Measurements from ENCODE around the gene CDK5RAP1. TPM values are rescaled to one million over a fixed set of nuclear protein-coding genes. Genes with fewer than 3 reads are reported as not detected.
"Not testable (repeated sequence)": the region's sequence is repeated elsewhere in the genome, so short reads cannot be mapped to it uniquely, and the experiment has no call there.

CDK5RAP1 gene
- total RNA-seq, 1 donor from 2014 or later, result 58.3 TPM

DNA sequence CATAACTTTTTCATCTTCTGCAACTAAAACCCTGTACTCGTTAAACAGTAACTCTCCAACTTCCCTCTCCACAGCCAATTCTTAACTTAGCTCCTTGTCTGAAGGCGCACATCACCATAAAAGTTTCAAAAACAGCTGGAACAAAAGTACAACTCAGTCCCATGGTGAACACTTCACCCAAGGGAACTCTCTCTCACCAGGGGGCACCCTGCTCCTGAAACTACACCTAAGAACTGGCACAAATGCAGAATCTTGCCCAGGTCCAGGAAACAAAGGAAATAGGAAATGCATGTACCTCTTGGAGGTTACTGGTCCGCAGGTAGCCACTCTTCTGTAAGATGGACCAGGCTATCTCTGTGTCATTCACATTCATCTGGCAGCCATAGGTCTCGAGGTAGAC lies 6.6 kb downstream of the CDK5RAP1 start:
- H3K27me3 Mint-ChIP-seq, result no peaks in the 10 kb centered on the region
- H3K4me1 Mint-ChIP-seq (ENCODE audit: unreplicated experiment), result peaks cover 30% of the 10 kb centered on the region
- peak overlapping the region; percentile 17 for H3K27ac Mint-ChIP-seq
- TF ChIP-seq, protein P1, sequence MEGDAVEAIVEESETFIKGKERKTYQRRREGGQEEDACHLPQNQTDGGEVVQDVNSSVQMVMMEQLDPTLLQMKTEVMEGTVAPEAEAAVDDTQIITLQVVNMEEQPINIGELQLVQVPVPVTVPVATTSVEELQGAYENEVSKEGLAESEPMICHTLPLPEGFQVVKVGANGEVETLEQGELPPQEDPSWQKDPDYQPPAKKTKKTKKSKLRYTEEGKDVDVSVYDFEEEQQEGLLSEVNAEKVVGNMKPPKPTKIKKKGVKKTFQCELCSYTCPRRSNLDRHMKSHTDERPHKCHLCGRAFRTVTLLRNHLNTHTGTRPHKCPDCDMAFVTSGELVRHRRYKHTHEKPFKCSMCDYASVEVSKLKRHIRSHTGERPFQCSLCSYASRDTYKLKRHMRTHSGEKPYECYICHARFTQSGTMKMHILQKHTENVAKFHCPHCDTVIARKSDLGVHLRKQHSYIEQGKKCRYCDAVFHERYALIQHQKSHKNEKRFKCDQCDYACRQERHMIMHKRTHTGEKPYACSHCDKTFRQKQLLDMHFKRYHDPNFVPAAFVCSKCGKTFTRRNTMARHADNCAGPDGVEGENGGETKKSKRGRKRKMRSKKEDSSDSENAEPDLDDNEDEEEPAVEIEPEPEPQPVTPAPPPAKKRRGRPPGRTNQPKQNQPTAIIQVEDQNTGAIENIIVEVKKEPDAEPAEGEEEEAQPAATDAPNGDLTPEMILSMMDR (conservative IDR thresholded peaks at IDR 0.05), result no peak
- no peaks in the 10 kb centered on the region for H3K9me3 Mint-ChIP-seq
- H3K36me3 Mint-ChIP-seq, result peaks cover 31% of the 10 kb centered on the region
- H3K4me3 Mint-ChIP-seq, result no peak overlapping the region
- DNase-seq (ENCODE audit: extremely low spot score, unreplicated experiment), result no peak

DNA sequence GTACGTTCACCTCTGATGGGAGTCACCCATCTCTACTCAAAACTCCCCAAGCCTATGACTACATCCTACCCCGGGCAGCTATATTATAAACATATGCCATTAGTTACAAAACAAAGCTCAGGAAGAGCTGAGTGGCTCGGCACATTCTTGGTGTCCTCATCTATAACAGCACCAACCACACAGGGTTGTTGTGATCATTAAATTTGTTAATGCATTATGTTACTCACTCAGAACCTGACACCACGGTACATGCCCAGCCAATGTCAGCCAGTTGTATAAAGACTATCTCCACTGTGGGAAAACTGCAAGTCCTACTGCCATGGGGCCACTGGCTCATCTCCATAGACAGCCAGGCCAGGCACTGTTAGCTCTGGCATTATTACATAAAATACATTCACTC lies 7.7 kb downstream of the CDK5RAP1 start:
- peaks cover 34% of the 10 kb centered on the region for H3K36me3 Mint-ChIP-seq
- no peak overlapping the region for H3K4me3 Mint-ChIP-seq
- H3K27ac Mint-ChIP-seq, result no peak overlapping the region
- H3K4me1 Mint-ChIP-seq (ENCODE audit: unreplicated experiment), result peaks cover 25% of the 10 kb centered on the region
- no peaks in the 10 kb centered on the region for H3K27me3 Mint-ChIP-seq
- DNase-seq (ENCODE audit: extremely low spot score, unreplicated experiment), result no peak
- TF ChIP-seq, protein P1 (conservative IDR thresholded peaks at IDR 0.05), result no peak
- no peaks in the 10 kb centered on the region for H3K9me3 Mint-ChIP-seq

DNA sequence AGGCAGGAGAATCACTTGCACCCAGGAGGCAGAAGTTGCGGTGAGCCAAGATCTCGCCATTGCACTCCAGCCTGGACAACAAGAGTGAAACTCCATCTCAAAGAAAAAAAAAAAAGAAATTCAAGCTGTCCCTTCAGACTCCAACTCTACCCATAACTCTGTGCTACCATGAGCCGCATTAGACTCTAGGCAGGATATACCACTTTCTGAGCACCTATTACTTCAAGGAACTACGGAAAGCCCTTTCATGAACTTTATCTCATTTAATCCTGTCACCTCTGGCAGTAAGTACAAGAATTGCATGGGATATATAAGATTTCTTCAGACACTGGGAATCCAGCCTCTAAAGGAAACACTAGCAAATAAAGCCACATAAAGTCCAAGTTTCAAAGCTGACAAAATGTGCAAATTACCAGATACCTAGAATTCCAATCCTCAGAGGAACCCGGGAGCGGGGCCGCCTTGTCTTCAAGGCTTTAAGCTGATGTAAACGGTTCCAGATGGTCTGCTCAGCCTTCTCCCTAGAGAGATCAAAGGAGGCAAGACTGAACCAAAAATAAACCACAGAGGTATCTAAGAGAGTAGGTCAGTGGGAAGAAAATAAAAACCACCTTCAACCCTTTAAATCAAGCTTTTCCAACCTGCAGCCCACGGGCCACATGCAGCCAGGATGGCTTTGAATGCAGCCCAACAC lies 9.4 kb downstream of the CDK5RAP1 start:
- Mint-ChIP-seq H3K27me3 (no peaks in the 10 kb centered on the region), H3K36me3 (peaks cover 35% of the 10 kb centered on the region), H3K27ac (peak overlapping the region; percentile 33), H3K4me3 (peak overlapping the region; percentile 50), H3K9me3 (no peaks in the 10 kb centered on the region), H3K4me1 (ENCODE audit: unreplicated experiment) (peaks cover 25% of the 10 kb centered on the region)
- no peak for DNase-seq (ENCODE audit: extremely low spot score, unreplicated experiment)
- TF ChIP-seq, protein P1 (conservative IDR thresholded peaks at IDR 0.05), result no peak

DNA sequence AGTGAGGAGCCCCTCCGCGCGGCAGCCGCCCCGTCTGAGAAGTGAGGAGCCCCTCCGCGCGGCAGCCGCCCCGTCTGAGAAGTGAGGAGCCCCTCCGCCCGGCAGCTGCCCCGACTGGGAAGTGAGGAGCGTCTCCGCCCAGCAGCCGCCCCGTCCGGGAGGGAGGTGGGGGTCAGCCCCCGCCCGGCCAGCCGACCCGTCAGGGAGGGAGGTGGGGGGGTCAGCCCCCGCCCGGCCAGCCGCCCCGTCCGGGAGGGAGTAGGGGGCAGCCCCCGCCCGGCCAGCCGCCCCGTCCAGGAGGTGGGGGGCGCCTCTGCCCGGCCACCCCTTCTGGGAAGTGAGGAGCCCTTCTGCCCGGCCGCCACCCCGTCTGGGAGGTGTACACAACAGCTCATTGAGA lies 12.0 kb downstream of the CDK5RAP1 start:
- H3K9me3 Mint-ChIP-seq; H3K27ac Mint-ChIP-seq; H3K27me3 Mint-ChIP-seq; H3K4me3 Mint-ChIP-seq; DNase-seq (ENCODE audit: extremely low spot score, unreplicated experiment): not testable (repeated sequence)
- H3K36me3 Mint-ChIP-seq, result peaks cover 43% of the 10 kb centered on the region
- H3K4me1 Mint-ChIP-seq (ENCODE audit: unreplicated experiment), result peaks cover 20% of the 10 kb centered on the region

DNA sequence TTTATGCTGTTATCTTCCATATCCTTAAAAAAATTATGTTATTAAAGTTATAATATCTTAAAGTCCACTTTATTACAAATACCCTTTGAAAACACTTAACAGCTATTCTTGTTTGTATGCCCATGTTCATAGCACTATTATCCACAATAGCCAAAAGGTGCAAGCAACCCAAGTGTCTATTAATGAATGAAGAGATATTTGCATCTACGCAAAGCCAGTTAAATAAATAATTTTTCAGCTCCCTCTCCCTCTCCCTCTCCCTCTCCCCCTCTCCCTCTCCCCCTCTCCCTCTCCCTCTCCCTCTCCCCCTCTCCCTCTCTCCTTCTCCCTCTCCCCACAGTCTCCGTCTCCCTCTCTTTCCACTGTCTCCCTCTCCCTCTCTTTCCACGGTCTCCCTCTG lies 13.1 kb downstream of the CDK5RAP1 start:
- no peak overlapping the region for H3K27ac Mint-ChIP-seq
- H3K27me3 Mint-ChIP-seq, result no peaks in the 10 kb centered on the region
- TF ChIP-seq, protein P1 (conservative IDR thresholded peaks at IDR 0.05), result no peak
- H3K4me1 Mint-ChIP-seq (ENCODE audit: unreplicated experiment), result peaks cover 14% of the 10 kb centered on the region
- no peak overlapping the region for H3K4me3 Mint-ChIP-seq
- peaks cover 40% of the 10 kb centered on the region for H3K36me3 Mint-ChIP-seq
- no peak for DNase-seq (ENCODE audit: extremely low spot score, unreplicated experiment)
- H3K9me3 Mint-ChIP-seq, result no peaks in the 10 kb centered on the region

DNA sequence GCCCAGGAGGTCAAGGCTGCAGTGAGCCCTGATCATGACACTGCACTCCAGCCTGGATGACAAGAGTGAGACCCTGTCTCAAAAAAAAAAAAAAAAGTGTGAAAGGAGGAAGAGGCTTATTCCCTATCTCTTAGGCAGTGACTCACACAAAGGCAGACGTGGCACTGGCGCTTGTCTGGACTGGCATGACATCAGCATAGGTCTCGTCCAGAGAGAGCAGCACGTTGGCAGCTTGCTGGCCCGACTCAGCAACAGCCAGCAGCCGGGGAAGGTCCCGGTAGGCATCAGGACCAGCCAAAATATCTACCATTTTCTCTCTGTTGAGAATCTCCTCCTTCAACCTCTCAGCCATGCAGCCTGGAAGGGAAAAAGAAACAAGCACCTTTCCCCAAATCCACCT lies 14.1 kb downstream of the CDK5RAP1 start:
- no peak overlapping the region for H3K4me3 Mint-ChIP-seq
- TF ChIP-seq, protein P1 (conservative IDR thresholded peaks at IDR 0.05), result no peak
- peaks cover 36% of the 10 kb centered on the region for H3K36me3 Mint-ChIP-seq
- no peak for DNase-seq (ENCODE audit: extremely low spot score, unreplicated experiment)
- no peaks in the 10 kb centered on the region for H3K9me3 Mint-ChIP-seq
- H3K27me3 Mint-ChIP-seq, result no peaks in the 10 kb centered on the region
- H3K4me1 Mint-ChIP-seq (ENCODE audit: unreplicated experiment), result peaks cover 5% of the 10 kb centered on the region
- H3K27ac Mint-ChIP-seq, result no peak overlapping the region

Data from type B pancreatic cell (in vitro differentiated cells).